DLD1 (cell line): ENCODE data around the gene SPECC1.
"Not testable (repeated sequence)": the region's sequence is repeated elsewhere in the genome, so short reads cannot be mapped to it uniquely, and the experiment has no call there.

Experiments used
- in situ Hi-C: cut with HindIII; loops from 2 replicates; pipeline ENCODE4 v1.10.0; 2017; ENCODE audit warnings: low sequenced_read_pairs

SPECC1 gene

DNA sequence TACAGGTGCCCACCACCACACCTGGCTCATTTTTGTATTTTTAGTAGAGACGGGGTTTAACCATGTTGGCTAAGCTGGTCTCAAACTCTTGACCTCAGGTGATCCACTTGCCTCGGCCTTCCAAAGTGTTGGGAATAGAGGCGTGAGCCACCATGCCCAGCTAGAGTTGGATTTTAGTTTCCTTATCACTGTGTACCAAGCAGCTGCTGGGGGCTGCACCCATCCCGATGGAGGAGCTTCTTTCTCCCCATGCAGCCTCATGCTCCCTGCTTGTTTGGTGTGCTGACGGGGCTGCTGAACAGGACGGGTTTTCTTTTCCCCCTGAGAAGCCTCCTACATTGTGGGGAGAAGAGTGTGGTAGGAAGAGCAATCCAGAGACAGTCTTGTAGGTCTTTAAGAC, 285.0 kb downstream of the SPECC1 start:
- in situ Hi-C loops: no loop called here

DNA sequence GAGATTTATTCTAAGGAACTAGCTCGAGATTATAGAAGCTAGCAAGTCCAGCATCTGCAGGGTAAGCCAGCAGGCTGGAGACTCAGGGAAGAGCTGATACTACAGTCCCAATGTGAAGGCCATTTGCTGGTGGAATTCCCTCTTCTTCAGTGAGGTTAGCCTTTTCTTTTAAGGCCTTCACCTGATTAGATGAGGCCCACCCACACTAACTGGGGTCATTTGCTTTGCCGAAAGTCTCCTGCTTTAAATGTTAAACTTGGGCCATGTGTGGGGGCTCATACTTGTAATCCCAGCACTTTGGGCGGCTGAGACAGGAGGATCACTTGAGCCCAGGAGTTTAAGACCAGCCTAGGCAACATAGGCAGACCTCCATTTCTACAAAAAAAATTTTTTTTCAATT, 289.9 kb downstream of the SPECC1 start:
- in situ Hi-C loops: no loop called here

DNA sequence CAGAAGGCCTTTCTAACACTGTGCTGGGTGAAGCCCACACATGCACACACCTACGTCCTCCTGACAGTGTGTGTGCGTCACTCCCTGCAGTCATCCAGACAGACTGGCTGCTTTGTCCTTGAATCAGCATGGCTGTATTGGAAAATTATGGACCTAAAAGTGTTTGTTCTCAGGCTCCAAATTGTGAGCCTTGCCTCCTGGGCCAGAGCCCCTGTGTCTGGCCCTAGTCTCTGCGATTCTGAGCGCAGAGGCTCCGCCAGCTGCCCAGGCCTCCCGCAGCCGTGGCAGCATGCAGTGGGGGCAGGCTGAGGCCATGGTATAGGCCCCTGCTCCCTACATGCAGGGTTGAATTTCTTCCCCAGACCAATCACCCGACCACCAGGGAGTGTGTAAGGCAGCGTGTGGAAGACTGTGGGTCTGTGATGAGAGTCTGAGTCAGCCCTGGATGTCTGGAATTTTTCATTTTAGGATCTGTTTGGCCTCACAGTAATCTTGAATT, 291.3 kb downstream of the SPECC1 start:
- in situ Hi-C loops: no loop called here

DNA sequence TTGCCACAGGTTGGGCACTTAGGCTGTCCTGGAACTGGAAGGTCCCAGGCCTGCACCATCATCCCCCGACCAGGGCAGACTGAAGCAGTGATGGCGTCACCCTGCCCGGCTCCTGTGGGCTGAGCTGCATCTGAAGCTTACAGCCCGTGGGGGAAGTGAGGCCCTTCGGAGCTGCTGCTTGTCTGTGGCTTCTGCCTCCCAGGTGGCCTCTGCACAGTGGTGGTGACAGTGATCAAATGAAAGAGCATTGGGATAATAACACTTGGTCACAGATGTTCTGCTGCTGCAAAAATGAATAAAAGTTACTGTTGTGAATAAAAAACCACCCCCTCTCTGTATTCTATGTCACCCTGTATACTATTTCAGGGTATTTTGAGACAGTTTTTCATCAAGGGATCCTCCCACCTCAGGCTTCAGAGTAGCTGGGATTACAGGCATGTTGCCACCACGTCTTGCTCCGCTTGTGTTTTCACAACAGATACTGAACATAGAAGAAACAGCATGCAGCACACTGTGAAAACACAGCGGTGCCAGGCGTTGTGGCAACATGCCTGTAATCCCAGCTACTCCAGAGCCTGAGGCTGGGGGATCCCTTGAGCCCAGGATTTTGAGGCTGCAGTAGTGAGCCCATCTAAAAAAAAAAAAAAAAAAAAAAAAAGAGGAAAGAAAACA, 293.2 kb downstream of the SPECC1 start:
- in situ Hi-C loops: no loop called here

DNA sequence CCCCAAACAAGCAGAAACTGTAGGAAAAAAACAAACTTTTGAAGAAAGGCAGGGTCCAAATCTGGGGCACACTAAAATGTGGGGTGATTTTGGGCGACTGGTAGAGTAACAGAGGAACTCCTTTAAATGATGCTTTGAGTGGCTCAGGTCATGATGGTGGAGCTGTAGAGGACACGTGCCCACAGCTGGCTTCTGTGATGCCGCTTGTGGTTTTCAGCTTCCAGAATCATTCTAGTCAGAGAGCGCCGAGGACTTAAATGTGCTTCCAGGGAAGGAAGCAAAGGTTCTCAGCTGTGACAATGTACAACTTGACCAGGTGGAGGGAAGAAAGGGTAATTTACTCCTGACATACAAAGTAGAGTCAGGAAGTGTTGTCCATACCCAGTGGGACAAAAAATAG, 295.8 kb downstream of the SPECC1 start:
- in situ Hi-C loops: no loop called here

DNA sequence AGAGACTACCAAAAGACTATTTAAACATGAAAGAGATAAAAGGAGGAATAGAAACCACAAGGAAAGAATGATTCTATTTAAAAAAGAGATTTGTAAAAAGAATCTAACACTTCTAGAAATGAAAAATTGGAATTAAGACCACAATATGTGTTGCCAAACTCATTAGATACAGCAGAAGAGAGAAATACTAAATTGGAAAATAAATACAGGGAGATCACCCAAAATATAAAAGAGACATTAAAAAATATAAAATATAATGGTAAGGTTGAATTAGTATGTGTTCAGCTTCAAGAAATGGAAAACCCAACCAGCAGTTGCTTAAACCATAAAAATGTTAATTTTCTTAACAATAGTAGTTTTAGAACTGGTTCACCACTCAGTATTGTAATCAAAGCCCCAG, 297.8 kb downstream of the SPECC1 start:
- in situ Hi-C loops: no loop called here

DNA sequence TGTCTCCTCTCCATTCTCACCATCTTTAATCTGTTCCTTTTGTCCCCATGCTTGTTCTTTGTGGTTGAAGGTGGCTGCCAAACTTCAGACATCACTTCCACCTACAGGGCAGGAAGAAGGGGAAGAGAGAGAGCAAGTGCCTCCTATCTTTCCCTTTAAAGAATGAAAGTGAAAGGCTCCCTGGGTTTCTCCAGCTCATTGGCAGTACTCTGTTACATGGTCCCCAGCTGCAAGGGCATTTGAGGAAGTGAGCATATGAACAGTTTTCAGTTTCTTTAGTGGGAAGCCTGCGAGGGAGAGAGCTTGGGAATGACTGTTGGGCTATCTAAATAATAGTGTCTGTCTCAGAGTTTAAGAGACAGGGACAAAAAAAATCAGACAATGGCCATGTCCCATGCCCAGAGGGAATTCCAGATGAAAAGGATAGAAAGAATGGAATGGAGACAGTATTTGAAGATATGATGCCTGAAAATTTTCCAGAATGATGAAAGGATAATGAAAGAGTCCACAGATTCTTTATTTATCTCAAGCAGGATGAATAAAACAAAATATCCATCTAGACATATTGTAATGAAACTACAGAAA, 298.3 kb downstream of the SPECC1 start:
- in situ Hi-C loops: no loop called here

DNA sequence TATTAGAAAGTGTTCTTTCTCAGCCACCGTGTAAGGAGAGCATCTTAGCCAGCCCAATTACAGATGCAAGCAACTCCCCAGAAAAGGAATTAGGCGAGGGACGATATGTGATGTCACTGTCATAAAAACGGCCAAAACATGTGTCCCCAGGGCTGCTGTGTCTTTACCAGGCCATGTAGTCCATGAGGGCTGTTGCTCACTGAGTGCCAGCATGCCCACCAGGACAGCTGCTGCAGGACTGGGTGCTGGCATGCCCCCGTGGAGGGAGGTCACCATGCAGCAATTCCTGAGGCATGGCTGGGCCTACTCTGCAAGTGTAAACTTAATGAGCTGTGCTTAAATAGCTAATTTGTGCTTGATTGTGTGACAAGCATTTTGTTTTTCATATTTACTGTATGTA, 301.3 kb downstream of the SPECC1 start:
- in situ Hi-C loops: no loop called here

DNA sequence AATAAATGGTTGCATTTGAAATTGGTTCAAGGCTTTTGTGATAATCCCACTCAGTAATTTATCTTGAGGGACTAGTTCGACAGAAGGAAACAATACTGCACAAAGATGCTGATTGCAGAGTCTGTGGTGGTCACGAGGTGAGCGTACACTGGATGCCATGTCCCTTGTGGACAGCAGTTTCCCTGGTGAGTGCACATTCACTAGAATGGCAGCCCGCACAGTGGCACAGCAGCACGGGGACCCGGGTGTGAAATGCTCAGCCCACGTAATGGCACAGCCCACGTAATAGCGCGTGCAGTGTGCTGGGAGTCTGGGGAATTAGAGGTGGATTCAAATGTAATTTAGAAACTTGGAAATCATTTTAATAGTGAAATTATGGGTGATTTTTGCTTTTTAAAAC, 304.1 kb downstream of the SPECC1 start:
- in situ Hi-C loops: no loop called here

DNA sequence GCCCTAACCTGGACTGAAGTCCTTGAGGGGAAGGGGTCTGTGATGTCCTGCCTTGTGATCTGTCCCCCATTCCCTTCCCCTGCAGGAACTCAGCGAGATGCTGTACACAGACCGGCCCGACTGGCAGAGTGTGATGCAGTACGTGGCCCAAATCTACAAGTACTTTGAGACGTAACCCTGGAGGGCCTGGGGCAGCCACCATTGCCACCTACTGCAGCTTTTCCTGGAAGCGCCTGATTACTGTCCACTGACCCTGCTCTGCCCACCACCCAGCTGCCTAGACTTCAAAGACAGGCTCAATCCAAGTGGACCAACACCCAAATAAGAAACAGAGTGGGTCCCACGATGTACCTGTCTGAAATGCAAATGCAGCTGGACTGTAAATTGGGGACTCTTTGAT, 304.7 kb downstream of the SPECC1 start:
- in situ Hi-C loops: no loop called here

DNA sequence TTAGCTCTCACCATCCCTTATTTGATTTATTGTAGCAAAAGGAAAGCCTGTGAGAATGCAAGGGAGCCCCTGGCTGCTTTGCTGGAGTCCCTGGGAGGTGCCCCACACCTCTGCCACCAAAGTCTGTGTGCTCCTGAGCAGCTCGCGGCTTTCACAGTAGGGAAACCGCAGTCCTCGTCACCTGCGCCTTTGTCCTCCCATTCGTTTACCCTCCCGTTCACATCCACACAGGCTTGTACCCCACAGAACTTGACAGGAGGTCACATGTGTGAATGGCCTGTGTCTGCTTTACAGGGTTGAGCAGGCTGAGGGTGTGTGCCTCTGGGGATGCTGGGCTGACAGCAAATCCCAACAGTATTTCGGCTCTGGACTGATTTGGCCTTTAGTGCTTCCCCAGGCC, 305.7 kb downstream of the SPECC1 start:
- in situ Hi-C loops: no loop called here

DNA sequence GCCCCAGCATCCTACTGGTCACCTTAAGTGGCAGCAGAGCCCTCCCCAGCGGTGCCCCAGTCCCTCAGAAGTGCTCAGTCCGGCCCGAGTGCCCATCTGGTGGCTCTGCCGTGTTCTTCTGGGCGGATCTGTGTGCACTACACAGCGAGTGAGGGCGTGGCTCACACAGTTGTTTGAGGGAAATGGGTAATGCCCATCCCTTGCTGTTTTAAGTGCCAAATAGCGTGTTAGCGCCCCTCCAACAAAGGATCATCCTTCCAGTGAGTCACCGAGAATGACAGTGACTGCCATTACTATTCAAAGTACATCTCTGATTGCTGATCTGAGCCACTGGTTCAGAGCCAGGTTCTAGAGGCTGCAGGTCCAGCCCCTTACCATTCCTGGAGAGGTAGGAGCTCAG, 306.2 kb downstream of the SPECC1 start:
- in situ Hi-C loops: no loop called here

DNA sequence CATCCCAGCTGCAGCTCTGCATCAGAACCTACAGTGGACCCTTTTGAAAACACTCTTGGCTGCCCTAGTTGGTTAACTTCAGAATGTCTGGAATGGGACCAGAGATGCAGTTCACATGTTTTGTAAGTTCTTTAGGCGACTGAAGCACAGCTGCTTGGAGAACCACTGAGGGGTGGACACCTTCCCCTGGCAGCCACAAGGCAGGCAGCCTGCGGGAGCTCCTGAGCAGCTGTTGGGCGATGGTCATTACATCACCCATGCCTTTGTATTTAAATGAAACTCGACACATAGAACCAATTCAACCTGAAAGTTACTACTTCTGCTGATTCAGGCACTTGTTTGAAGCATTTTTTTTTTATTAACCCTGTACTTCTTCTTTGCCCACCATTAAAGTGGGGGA, 306.7 kb downstream of the SPECC1 start:
- in situ Hi-C loops: no loop called here

DNA sequence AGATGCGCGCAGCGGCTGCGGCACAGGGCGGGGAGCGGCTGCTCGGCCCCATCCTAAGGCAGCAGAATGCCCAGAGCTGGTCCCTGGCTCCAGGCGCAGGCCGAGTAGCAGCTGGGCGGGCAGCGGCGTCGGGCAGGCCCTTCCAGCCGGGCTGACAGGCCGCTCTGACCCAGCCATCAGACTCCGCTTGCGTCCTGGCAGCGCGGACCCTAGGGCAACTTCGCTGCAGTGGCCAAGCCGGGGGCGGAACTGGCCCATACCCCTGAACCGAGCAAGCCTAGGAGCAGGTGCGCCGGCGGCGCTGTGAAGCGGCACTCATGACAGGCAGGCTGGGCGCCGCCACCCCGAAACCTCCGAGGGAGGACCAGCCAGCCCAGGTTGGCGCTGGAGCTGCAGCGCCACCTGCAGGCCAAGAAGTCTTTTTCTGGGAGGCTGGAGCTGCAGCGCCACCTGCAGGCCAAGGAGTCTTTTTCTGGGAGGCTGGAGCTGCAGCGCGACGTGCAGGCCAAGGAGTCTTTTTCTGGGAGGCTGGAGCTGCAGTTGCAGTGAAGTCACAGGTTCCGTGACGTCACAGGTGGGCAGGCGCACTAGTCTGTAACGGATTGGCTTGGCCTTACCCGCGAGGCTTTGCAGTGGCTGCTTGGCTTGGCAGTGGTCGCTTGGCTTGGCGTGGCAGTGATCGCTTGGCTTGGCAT, 311.5 kb downstream of the SPECC1 start:
- in situ Hi-C loops: not testable (repeated sequence)

DNA sequence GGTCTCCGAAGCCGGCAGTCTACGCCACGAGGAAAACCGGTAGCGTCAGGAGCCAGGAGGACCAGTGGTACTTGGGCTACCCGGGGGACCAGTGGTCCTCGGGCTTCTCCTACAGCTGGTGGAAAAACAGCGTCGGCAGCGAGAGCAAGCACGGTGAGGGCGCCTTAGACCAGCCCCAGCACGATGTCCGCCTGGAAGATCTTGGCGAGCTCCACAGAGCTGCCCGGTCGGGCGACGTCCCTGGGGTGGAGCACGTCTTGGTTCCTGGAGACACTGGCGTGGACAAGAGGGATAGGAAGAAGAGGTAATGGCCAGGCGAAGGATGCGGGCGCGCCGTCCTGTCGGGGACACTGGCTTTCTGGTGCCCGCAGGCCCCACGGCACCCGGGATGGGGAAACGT, 312.2 kb downstream of the SPECC1 start:
- in situ Hi-C loops: not testable (repeated sequence)

DNA sequence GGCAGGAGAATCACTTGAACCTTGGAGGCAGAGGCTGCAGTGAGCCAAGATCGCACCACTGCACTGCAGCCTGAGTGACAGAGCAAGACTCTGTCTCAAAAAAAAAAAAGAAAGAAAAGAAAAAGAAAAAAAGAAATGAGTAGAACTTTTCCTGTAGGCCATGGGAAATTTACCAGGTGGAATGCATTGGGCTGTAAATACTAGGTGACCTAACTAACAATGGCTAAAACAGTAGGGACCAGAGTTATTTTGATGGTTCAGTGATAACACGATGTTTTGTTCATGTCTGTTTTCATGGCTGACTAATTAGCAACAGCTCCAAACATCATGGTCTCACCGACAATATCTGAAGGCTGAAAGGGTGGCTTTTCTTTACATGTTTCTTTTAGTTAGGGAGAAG, 318.6 kb downstream of the SPECC1 start:
- in situ Hi-C loops: not testable (repeated sequence)

DNA sequence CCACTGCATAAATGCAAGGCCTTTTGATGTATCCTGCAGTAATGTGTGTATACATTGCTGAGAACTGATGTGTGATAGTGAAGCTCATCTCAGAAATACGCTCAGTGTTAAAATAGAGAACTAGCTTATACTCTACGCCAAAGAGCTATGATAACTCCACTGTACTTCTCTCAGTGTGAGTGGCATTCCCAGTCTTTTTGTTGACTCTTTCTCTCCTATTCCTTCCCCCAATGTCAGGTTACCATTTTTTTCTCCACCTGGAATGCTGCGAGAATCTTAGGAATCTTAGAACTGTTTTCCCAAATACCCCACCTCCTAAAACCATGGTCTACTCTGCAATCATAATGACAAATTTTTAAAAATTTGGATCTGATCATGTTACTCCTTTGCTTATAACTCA, 342.2 kb downstream of the SPECC1 start:
- in situ Hi-C loops: not testable (repeated sequence)

DNA sequence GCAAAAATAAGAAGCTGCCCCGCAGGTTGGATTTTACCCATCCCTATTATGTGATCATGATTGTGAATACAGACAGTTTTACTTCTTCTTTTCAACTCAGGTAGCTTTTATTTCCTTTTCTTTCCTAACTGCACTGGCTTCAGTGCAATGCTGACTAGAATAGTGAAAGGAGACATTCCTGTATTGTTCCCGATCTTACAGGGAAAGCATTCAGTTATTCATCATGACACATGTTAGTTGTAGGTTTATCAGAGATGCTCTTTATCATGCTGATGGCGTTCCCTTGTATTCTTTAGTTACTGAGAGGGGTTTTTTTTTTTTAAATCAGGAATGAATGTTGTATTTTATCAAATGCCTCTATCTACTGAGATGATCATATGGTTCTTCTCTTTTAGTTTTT, 343.4 kb downstream of the SPECC1 start:
- in situ Hi-C loops: not testable (repeated sequence)

DNA sequence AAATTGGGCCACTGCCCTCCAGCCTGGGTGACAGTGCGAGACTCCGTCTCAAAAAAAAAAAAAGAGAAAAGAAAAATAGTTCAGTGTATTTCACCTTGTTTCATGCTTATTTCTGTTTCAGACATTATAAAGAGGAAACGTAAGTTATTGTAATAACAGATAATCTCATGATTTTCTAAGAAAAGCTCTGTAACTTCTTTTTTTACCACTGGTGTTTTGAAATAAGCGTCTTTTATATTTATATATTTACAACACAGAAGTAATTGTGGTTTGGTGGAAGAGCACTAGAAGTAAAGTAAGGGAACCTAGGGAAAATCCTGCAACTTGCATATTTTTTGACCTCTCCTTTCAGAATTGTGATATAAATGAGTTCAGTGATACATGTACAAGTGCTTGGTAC, 354.7 kb downstream of the SPECC1 start:
- in situ Hi-C loops: not testable (repeated sequence)
